Caki2 (cell line): ENCODE data around the gene ZNF740. TPM values are rescaled to one million over a fixed set of nuclear protein-coding genes. Genes with fewer than 3 reads are reported as not detected.
"Not testable (repeated sequence)": the region's sequence is repeated elsewhere in the genome, so short reads cannot be mapped to it uniquely, and the experiment has no call there.

Source experiments
- DNase-seq: peaks from one replicate; pipeline ENCODE4 v3.0.0-alpha.2; 2015; ENCODE audit warnings: low read depth
- in situ Hi-C: cut with HindIII; loops from 2 replicates; pipeline ENCODE4 v1.10.0; 2016; ENCODE audit warnings: low sequenced_read_pairs, low pct_unique_long_range_greater_than_20kb, mixed read lengths
- total RNA-seq: library from RNA; depleted of rRNA; stranded (reverse); fragments of >200 nt; shearing (Covaris generic); gene quantifications from 2 replicates; pipeline ENCODE4 v1.2.3, GENCODE V29; 2014; ENCODE audit warnings: low replicate concordance; rRNA removed

Gene ZNF740, protein sequence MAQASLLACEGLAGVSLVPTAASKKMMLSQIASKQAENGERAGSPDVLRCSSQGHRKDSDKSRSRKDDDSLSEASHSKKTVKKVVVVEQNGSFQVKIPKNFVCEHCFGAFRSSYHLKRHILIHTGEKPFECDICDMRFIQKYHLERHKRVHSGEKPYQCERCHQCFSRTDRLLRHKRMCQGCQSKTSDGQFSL
- total RNA-seq, result 6.2 and 6.8 TPM in 2 replicates

- DNase-seq, result peak; percentile 100
- in situ Hi-C loops, result no loop called here
Measured at GRCh38 chr12:53180220-53180930, at the start of gene ZNF740, which contains the start of gene CSAD. ZNF740 (plus strand) TSS chr12:53180722; CDS start chr12:53181984, 1,262 bp downstream. CSAD (minus strand) TSS chr12:53180925; CDS start chr12:53173470, 7,455 bp downstream.

DNA sequence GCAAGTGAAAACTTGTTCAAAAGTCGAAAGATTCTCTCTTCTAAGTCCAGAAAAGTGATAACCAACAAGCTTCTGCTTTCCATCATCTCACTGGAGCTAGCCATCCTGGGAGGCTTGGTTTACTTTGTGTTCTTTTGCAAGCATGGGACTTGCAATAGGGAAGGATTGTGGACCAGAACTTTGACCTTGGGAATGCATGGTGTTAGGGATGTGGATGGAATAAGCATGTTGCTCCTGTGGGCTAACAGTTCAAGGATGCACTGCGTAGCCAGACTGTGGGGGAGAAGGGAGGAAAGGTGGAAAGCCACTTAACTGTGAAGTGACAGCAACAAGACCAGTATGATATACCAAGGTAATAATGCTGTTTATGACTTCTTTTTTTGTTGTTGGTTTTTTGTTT lies 48.7 kb upstream of the ZNF740 start:
- DNase-seq, result no peak
- in situ Hi-C loops, result loop anchor here (10.0 kb wide), 1 partner anchor 63 kb away; no protein-coding TSS in a partner anchor

DNA sequence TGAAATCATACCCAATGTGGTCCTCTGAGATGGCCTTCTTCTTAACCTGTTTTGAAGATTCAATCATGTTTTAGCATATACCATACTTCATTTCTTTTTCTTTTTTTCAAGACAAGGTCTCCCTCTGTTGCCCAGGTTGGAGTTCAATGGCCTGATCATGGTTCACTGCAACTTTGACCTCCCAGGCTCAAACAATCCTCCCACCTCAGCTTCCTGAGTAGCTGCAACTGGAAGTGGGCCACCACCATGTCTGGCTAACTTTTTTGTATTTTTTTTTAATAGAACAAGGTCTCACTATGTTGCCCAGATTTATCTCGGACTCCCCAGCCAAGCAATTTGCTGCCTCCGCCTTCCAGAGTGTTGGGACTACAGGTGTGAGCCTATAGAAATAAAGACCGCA lies 46.8 kb upstream of the ZNF740 start:
- in situ Hi-C loops, result loop anchor here (10.0 kb wide), 1 partner anchor 61 kb away; no protein-coding TSS in a partner anchor
- no peak for DNase-seq

DNA sequence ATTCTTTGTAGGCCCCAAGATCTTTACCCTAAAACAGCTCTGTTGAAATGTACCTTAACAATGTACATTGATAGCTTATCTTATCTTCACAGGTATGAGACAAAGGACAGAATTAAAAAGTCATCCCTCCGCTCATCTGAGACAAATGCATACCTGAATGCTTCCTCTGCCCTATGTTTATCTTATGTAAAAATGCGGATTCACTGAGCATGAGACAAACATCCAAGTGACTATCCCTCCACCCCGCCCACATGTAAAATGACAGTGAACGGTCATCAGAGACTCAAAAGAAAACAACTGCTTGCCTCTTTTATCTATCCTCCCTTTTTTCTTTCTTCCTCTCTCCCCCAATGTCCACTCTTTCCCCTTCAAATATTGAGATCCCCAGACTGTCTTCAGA lies 37.2 kb upstream of the ZNF740 start:
- in situ Hi-C loops, result no loop called here

GRCh38 chr12:53145383-53146260 lies 34.9 kb upstream of the ZNF740 start:
- in situ Hi-C loops, result no loop called here
- DNase-seq, result no peak

More for the DNA sequence above, 37.2 kb upstream of the ZNF740 start:
- DNase-seq, result no peak

GRCh38 chr12:53147181-53147580 lies 33.3 kb upstream of the ZNF740 start:
- in situ Hi-C loops, result no loop called here
- DNase-seq, result no peak

DNA sequence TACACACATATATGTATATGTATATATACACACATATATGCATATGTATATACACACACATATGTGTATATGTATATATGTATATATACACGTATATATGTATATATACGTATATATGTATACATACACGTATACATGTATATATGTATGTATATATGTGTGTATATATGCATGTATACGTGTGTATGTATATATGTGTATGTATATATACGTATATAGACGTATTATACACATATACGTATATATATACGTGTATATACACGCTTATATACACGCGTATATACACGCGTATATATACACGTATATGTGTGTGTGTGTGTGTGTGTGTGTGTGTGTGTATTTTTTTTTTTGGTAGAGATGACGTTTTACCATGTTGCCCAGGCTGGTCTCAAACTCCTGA lies 32.9 kb upstream of the ZNF740 start:
- DNase-seq, result no peak
- in situ Hi-C loops, result no loop called here

GRCh38 chr12:53151039-53151438 lies 29.5 kb upstream of the ZNF740 start:
- in situ Hi-C loops, result no loop called here
- DNase-seq, result no peak

GRCh38 chr12:53152390-53152789 lies 28.1 kb upstream of the ZNF740 start:
- no peak for DNase-seq
- in situ Hi-C loops, result no loop called here

DNA sequence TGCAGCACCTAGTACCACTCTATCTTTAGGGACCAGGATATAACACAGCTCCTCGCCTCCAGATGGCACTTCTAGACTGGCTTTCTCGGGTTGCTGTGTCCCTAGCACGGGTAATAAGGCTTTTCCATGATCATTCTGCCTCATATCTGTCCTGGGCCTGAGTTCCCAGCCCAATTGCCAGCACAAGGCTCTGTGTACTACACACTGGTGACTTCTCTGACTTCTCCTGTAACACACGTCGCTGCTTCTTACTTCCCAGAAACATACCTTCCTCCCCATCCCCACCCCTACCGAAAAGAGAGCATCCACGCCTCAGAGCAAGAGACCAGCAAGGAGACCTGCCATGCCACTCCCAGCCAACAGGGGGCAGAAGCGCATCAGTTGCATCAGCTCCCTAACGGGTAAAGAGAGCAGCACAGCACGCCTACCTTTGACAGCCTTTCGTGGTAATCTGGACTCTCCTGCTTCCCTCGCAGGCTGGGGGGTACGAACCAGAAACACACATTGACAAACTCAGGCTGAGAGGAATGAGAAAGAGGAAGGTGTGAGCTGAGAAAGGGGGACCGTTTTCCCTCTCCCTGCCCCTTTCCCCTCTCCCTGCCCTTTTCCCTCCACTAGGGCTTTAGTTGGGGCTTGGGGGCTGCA lies 21.2 kb upstream of the ZNF740 start:
- DNase-seq, result peak; percentile 78

DNA sequence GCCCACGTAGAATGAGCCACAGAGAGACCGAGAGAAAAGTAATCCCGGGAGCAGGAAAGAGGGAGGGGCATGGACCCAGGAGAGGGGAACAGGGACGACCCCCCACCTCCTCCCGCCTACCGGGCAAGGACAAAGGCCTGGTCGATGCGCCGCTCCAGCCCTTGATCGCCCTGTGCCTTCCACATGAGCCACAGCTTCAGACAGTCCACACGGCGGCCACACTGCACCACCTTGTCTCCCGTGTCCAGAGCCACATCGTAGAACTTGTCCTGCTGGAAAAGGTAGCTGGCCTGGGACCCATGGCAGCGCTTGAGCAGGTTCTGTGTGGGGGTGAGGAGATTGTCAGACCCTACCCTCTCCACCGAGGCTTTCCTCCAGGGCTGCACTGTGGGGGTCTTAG lies 20.5 kb upstream of the ZNF740 start:
- in situ Hi-C loops, result no loop called here
- no peak for DNase-seq

More for the DNA sequence above, 21.2 kb upstream of the ZNF740 start:
- in situ Hi-C loops, result no loop called here

DNA sequence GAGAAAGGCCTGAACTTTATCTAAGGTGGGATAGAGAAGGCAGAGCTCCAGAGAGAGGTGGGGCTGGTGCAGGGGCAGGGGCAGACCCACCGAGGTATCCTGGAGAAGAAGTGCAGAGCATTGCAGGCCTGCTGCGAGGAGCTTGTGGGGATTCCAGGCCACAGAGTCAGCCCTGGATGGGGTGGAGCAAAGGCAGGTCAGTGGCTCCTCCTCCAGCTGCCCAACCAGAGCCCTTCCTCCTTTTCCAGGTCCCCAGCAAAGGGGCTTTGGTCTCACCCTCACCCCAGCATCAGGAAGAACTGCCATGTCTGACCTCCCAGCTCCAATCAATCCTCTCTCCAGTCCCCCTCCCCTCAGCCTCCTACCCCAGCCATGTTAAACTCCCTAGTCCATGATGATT lies 19.8 kb upstream of the ZNF740 start:
- in situ Hi-C loops, result no loop called here

DNA sequence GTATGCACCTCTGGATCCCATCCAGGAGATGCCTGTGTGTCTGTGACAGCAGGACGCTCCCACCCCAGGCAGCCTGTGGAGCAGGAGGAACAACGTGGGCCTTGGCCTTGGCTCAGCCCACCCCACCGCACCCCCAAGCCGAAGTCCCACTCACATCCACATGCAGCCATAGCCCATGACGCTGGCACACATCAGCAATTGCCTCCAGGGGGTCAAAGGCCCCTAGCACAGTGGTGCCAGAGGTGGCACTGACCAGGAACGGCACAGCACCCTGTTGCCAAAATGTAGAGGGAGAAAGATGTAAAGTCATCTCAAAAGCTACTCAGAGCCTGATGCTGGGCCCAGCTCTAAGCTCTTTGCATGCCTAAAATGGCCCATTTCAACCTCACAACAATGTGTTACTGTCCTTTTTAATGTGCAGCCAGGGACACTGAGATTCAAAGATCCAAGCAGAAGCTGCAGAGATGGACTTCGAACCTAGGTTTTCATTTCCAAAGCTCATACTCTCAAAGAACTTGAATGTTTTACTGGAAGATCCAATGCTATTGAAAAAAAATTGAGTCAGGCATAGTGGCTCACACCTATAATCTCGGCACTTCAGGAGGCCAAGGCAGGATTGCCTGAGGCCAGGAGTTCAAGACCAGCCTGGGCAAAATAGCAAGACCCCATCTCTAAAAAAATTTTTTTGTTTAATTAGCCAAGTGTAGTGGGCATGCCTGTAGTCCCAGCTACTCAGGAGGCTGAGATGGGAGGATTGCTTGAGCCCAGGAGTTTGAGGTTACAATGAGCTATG lies 19.2 kb upstream of the ZNF740 start:
- in situ Hi-C loops, result no loop called here
- DNase-seq, result no peak

More for the DNA sequence above, 19.8 kb upstream of the ZNF740 start:
- DNase-seq, result no peak

- DNase-seq, in situ Hi-C loops: not testable (repeated sequence)
Measured at GRCh38 chr12:53163008-53163407, 17.5 kb upstream of the ZNF740 start.

DNA sequence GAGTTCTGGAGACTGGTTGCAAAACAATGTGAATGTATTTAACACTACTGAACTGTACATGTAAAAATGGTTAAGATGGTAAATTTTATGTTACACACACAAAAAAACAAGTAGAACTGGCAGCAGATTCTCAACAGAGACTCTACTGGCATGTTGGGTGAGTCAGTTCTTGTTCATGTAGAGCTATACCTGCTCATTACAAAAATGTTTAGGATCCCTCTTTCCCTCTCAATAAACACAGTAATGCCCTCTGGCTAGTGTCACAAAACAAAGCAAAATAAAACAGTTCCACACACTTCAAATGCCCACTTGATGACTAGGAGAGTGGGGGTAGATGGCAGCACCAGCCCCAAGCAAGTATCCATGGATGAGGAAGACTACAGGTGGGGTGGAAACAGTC lies 13.7 kb upstream of the ZNF740 start:
- in situ Hi-C loops, result no loop called here
- DNase-seq, result no peak

GRCh38 chr12:53169644-53170043 lies 10.9 kb upstream of the ZNF740 start:
- DNase-seq, result no peak
- in situ Hi-C loops, result no loop called here

GRCh38 chr12:53170215-53170614 lies 10.3 kb upstream of the ZNF740 start:
- DNase-seq, result no peak
- in situ Hi-C loops, result no loop called here
